ENCODE results near the gene CD164.

Gene CD164

DNA sequence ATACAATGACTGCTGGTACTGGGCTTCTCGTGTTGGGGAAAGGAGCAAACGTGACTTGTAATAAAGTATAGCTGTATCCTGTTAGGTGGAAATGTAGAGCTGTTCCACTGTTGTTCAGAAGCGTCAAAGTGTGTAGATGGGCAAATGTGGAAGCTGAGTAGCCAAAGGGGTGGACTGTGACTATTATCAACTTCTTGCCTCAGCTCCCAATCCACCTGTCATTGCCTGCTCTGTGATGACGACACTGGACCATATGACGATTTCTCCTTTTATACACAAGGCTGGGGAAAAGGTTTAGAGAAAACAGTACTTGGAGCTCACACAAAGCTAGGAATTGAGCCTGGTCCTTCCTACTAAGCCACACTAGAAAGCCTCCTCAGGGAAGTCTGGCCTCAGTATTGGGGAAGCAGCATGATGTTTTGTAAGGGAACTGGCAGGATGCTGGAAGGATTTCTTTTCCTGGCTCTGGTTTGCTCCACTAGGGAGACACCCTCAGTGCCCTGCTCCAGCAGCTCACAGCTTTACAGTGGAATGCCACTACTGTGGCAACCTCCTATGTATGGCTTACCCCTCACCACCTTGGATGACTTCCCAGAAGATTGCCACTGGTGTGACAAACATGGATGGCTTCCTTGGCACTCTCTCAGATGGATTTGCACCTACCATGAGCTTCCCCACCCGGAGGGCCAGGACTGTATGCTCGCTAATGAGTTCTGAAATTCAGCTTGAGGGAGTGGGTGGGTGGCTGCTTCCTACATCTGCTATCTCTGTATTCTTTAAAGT, 20.0 kb downstream of the CD164 start:
- Histone ChIP-seq H3K4me2 (ENCODE audit: low read depth, low read length) (no peak overlapping the region), H3F3A (ENCODE audit: insufficient read depth, low read length) (no peaks in the 10 kb centered on the region), H3K9me3 (replicated peaks; ENCODE audit: insufficient read depth, low read length) (no peaks in the 10 kb centered on the region), H3K9me2 (replicated peaks; ENCODE audit: insufficient read depth, low read length) (no peaks in the 10 kb centered on the region), H2AFZ (ENCODE audit: low read length) (no peak overlapping the region), H3K27me3 (replicated peaks; ENCODE audit: insufficient read depth, low read length) (no peaks in the 10 kb centered on the region), H3K36me3 (replicated peaks; ENCODE audit: insufficient read depth, low read length) (peaks cover 20% of the 10 kb centered on the region), H4K20me1 (ENCODE audit: insufficient read depth, low read length) (no peaks in the 10 kb centered on the region), H3K9ac (ENCODE audit: low read length) (no peak overlapping the region), H3K79me2 (ENCODE audit: low read length) (peaks cover 7% of the 10 kb centered on the region; the same call in 1 of the 2 replicates), H3K4me3 (ENCODE audit: low read length) (no peak overlapping the region), H3K27ac (ENCODE audit: low read length) (no peak overlapping the region), H3K4me1 (ENCODE audit: low read length) (no peaks in the 10 kb centered on the region)
- no peak for DNase-seq
- TF ChIP-seq EZH2 (optimal IDR thresholded peaks at IDR 0.05; ENCODE audit: low read depth, low read length) (no peak), EZH2phosphoT487 (IDR thresholded peaks at IDR 0.05; ENCODE audit: low read length) (no peak)
- TF ChIP-seq, protein P1, sequence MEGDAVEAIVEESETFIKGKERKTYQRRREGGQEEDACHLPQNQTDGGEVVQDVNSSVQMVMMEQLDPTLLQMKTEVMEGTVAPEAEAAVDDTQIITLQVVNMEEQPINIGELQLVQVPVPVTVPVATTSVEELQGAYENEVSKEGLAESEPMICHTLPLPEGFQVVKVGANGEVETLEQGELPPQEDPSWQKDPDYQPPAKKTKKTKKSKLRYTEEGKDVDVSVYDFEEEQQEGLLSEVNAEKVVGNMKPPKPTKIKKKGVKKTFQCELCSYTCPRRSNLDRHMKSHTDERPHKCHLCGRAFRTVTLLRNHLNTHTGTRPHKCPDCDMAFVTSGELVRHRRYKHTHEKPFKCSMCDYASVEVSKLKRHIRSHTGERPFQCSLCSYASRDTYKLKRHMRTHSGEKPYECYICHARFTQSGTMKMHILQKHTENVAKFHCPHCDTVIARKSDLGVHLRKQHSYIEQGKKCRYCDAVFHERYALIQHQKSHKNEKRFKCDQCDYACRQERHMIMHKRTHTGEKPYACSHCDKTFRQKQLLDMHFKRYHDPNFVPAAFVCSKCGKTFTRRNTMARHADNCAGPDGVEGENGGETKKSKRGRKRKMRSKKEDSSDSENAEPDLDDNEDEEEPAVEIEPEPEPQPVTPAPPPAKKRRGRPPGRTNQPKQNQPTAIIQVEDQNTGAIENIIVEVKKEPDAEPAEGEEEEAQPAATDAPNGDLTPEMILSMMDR (IDR thresholded peaks at IDR 0.05; ENCODE audit: low read length) = no peak

DNA sequence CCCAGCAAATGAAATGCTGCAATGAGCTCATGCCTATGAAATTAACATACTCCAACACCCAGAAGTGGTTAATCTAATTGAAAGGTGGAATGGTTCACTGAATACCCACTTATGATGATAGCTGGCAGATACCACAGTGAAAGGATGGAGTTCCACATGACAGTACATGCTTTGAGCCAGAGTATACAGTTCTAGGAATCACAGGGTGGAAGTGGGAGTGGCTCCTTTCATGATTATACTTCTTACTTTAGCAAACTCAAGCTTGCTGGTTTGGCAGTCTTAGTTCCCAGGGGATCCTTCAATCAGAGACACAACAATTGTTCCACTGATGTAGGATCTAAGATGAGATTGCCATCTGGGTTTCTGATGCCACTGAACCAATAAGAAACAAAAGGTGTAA, 21.5 kb downstream of the CD164 start:
- H3F3A ChIP-seq (ENCODE audit: insufficient read depth, low read length) = no peaks in the 10 kb centered on the region
- peaks cover 14% of the 10 kb centered on the region for H3K36me3 ChIP-seq (replicated peaks; ENCODE audit: insufficient read depth, low read length)
- H3K4me2 ChIP-seq (ENCODE audit: low read depth, low read length) = no peak overlapping the region

DNA sequence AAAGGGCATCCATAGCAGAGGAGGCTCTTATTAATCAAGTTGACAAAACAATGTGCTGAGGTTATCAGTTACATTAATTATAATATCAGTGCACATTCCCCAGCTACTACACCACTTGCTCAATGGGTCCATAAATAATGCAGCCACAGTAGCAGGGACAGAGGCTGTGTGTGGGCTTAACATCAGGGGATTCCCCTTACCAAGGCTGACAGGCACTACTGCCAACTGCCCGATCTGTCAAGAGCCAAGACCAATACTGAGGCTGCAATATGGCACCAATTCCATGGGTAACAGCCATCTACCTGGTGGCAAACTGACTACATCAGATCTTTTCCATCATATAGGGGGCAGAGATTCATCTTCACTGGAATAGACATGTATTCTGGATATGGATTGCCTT, 22.0 kb downstream of the CD164 start:
- H2AFZ ChIP-seq (ENCODE audit: low read length) = no peak overlapping the region
- no peaks in the 10 kb centered on the region for H3F3A ChIP-seq (ENCODE audit: insufficient read depth, low read length)
- H3K36me3 ChIP-seq (replicated peaks; ENCODE audit: insufficient read depth, low read length) = peaks cover 12% of the 10 kb centered on the region
- no peak for DNase-seq
- no peak overlapping the region for H3K27ac ChIP-seq (ENCODE audit: low read length)
- no peaks in the 10 kb centered on the region for H3K9me3 ChIP-seq (replicated peaks; ENCODE audit: insufficient read depth, low read length)
- no peaks in the 10 kb centered on the region for H3K9me2 ChIP-seq (replicated peaks; ENCODE audit: insufficient read depth, low read length)
- no peaks in the 10 kb centered on the region for H3K4me1 ChIP-seq (ENCODE audit: low read length)
- no peak overlapping the region for H3K9ac ChIP-seq (ENCODE audit: low read length)
- no peak overlapping the region for H3K4me3 ChIP-seq (ENCODE audit: low read length)
- H4K20me1 ChIP-seq (ENCODE audit: insufficient read depth, low read length) = no peaks in the 10 kb centered on the region
- TF ChIP-seq EZH2phosphoT487 (IDR thresholded peaks at IDR 0.05; ENCODE audit: low read length) = no peak
- TF ChIP-seq, protein P1 (IDR thresholded peaks at IDR 0.05; ENCODE audit: low read length) = no peak
- TF ChIP-seq EZH2 (optimal IDR thresholded peaks at IDR 0.05; ENCODE audit: low read depth, low read length) = no peak
- H3K79me2 ChIP-seq (ENCODE audit: low read length) = peaks cover 3% of the 10 kb centered on the region; the same call in 1 of the 2 replicates
- no peaks in the 10 kb centered on the region for H3K27me3 ChIP-seq (replicated peaks; ENCODE audit: insufficient read depth, low read length)
- H3K4me2 ChIP-seq (ENCODE audit: low read depth, low read length) = no peak overlapping the region

More for the DNA sequence above, 21.5 kb downstream of the CD164 start:
- Histone ChIP-seq H3K79me2 (ENCODE audit: low read length) (peaks cover 3% of the 10 kb centered on the region; the same call in 1 of the 2 replicates), H3K9me3 (replicated peaks; ENCODE audit: insufficient read depth, low read length) (no peaks in the 10 kb centered on the region), H4K20me1 (ENCODE audit: insufficient read depth, low read length) (no peaks in the 10 kb centered on the region), H3K4me1 (ENCODE audit: low read length) (no peaks in the 10 kb centered on the region), H2AFZ (ENCODE audit: low read length) (no peak overlapping the region), H3K9me2 (replicated peaks; ENCODE audit: insufficient read depth, low read length) (no peaks in the 10 kb centered on the region), H3K27ac (ENCODE audit: low read length) (no peak overlapping the region), H3K27me3 (replicated peaks; ENCODE audit: insufficient read depth, low read length) (no peaks in the 10 kb centered on the region), H3K9ac (ENCODE audit: low read length) (no peak overlapping the region), H3K4me3 (ENCODE audit: low read length) (no peak overlapping the region)
- no peak for DNase-seq
- no peak for TF ChIP-seq EZH2 (optimal IDR thresholded peaks at IDR 0.05; ENCODE audit: low read depth, low read length)
- TF ChIP-seq, protein P1 (IDR thresholded peaks at IDR 0.05; ENCODE audit: low read length) = no peak
- no peak for TF ChIP-seq EZH2phosphoT487 (IDR thresholded peaks at IDR 0.05; ENCODE audit: low read length)
